Pancreas (tissue), 10 donors: ENCODE measurements around the gene MMP10. TPM values are rescaled to one million over a fixed set of nuclear protein-coding genes. Genes with fewer than 3 reads are reported as not detected.
"Not testable (repeated sequence)": the region's sequence is repeated elsewhere in the genome, so short reads cannot be mapped to it uniquely, and the experiment has no call there.

Experiments used
- ATAC-seq, 4 donors: fragments of 200-7000 bp; cut with Tn5 transposase; one replicate each; pipeline versions ENCODE4 v1.8.0 to v1.9.1; 2020; ENCODE audit warnings: mild to moderate bottlenecking in 4 of 4, moderate library complexity in 4 of 4
- DNase-seq, 6 donors: peaks; one replicate each; pipeline ENCODE4 v3.0.0-alpha.2; 2020
- FAIRE-seq: peaks from 2 replicates; lab custom pipeline; 2012; peaks lifted over from hg19 to GRCh38; lab: Jason Lieb, UNC
- H3K27ac ChIP-seq, 4 donors: fragments of 200-600 bp; sonication (generic); 1 replicate in 3 of 4; 2 replicates in 1 of 4; pipeline versions ENCODE4 v1.5.0 to v1.8.0; 2020
- H3K27me3 ChIP-seq, 4 donors: fragments of 200-600 bp; one replicate each; pipeline ENCODE4 v1.8.0; 2021
- H3K36me3 ChIP-seq, 3 donors: fragments of 200-600 bp; sonication (generic) in 1 of 3; one replicate each; pipeline versions ENCODE4 v1.5.0 to v1.8.0; 2020 to 2021
- H3K4me1 ChIP-seq, 3 donors: fragments of 200-600 bp; one replicate each; pipeline ENCODE4 v1.8.0; 2021
- H3K4me3 ChIP-seq, 4 donors: fragments of 200-600 bp; sonication (generic) in 2 of 4; one replicate each; pipeline versions ENCODE4 v1.5.0 to v1.8.0; 2020 to 2021
- H3K9me3 ChIP-seq, 4 donors: fragments of 200-600 bp; one replicate each; pipeline ENCODE4 v1.8.0; 2021
- CTCF ChIP-seq, 4 donors: fragments of 200-600 bp; sonication (generic) in 3 of 4; IDR thresholded peaks; one replicate each; pipeline versions ENCODE4 v1.5.0 to v1.8.0; 2021; ENCODE audit warnings: antibody characterized with exemption in 4 of 4
- WGBS, 2 donors: extraction: QIAGEN DNeasy Blood & Tissue Kit; methylation state at CpG; one replicate each; pipeline ENCODE4 v1.1.7; 2013; 5-methylcytosine and 5-hydroxymethylcytosine counted together
- intact Hi-C, 3 donors: fragments of 100-400 bp; cut with DNase I; formaldehyde crosslinking; loops; one replicate each; pipeline versions ENCODE4 v1.11.1 to v1.14.2; 2022
- polyA plus RNA-seq, 2 donors: library from polyadenylated mRNA; stranded (reverse); fragments of 200-250 nt; gene quantifications; one replicate each; pipeline ENCODE4 v1.2.3, GENCODE V29; 2013
- total RNA-seq, 6 donors: library from RNA; stranded (reverse); fragmentation: NEBNext Ultra II Directional in 4 of 6; extraction: Animal tissue kit (Norgen Biotek cat#: 25700) in 4 of 6; gene quantifications; one replicate each; pipeline versions ENCODE4 v1.2.1 to v1.2.4, GENCODE V29; 2021 to 2023
- donor health status: healthy with polysubstance abuse.
- donor health status: DM: no; HTN: no; CAD: no; lungs with moderate emphysema.
- donor health status: DM: no; HTN: no; CAD: no.
- donor health status: control.
- donor health status: control.
- donor health status: Bipolar disorder and iron deficiency.
- donor health status: DM: yes; HTN: yes; CAD: no.
- donor health status: DM: no; HTN: no; CAD: no.
- donor health status: DM: no; HTN: no; CAD: no.
- donor health status: DM: yes; HTN: yes; CAD: no.

MMP10 gene
- total and polyA plus RNA-seq, 8 donors, result 0.09 to 2.9 (median 0.34) TPM; not detected in 1

- ATAC-seq (peak; percentile 69 to 89 (median 88)), FAIRE-seq (no peak), DNase-seq (peak; percentile 23 to 84 (median 53))
- Histone ChIP-seq H3K27me3 (no peaks in the 10 kb centered on the region), H3K9me3 (no peaks in the 10 kb centered on the region), H3K4me1 (no peaks in the 10 kb centered on the region), H3K36me3 (no peaks in the 10 kb centered on the region), H3K27ac (no peak overlapping the region), H3K4me3 (no peak overlapping the region)
- peak; percentile 45 to 73 (median 69) for TF ChIP-seq CTCF (IDR thresholded peaks at IDR 0.05)
- 32 to 34% methylated on average over 8 of the region's 8 CpGs for WGBS, 2 donors
- intact Hi-C loops, result loop anchor here in 1 of 3 donors (10.0 kb wide), 1 partner anchor 201 kb away; no protein-coding TSS in a partner anchor
Measured at GRCh38 chr11:102733232-102733875, 47.1 kb downstream of the MMP10 start.

GRCh38 chr11:102730944-102731343 lies 49.5 kb downstream of the MMP10 start:
- ATAC-seq, H3K9me3 ChIP-seq, H3K27me3 ChIP-seq, H3K4me3 ChIP-seq, H3K4me1 ChIP-seq, H3K36me3 ChIP-seq, H3K27ac ChIP-seq, FAIRE-seq: not testable (repeated sequence)
- intact Hi-C loops, result loop anchor here in 1 of 3 donors (10.0 kb wide), 1 partner anchor 204 kb away; no protein-coding TSS in a partner anchor
- DNase-seq, result peak in 1 of 6 donors; percentile 24
- WGBS, 2 donors, result 47 to 64% methylated on average over 8 of the region's 8 CpGs

- DNase-seq (no peak), ATAC-seq (no peak), FAIRE-seq (no peak)
- no peak overlapping the region for H3K4me3 ChIP-seq
- no peaks in the 10 kb centered on the region for H3K4me1 ChIP-seq
- WGBS, 2 donors, result 49% methylated on average over 9 of the region's 9 CpGs
- H3K36me3 ChIP-seq, result no peaks in the 10 kb centered on the region
- no peaks in the 10 kb centered on the region for H3K9me3 ChIP-seq
- intact Hi-C loops, result loop anchor here in 1 of 3 donors (10.0 kb wide), 1 partner anchor 205 kb away; no protein-coding TSS in a partner anchor
- H3K27ac ChIP-seq, result no peak overlapping the region
- H3K27me3 ChIP-seq, result no peaks in the 10 kb centered on the region
- no peak for TF ChIP-seq CTCF (IDR thresholded peaks at IDR 0.05)
Measured at GRCh38 chr11:102729849-102730815, 50.3 kb downstream of the MMP10 start.

GRCh38 chr11:102727890-102728289 lies 52.5 kb downstream of the MMP10 start:
- no peak overlapping the region for H3K27ac ChIP-seq
- DNase-seq (no peak), FAIRE-seq (no peak), ATAC-seq (peak in 2 of 4 donors; percentile 25 to 27)
- H3K36me3 ChIP-seq, result no peaks in the 10 kb centered on the region
- no peak for TF ChIP-seq CTCF (IDR thresholded peaks at IDR 0.05)
- intact Hi-C loops, result no loop called here
- 65 to 76% methylated on average over 2 of the region's 2 CpGs for WGBS, 2 donors
- no peaks in the 10 kb centered on the region for H3K27me3 ChIP-seq
- no peaks in the 10 kb centered on the region for H3K4me1 ChIP-seq
- no peak overlapping the region for H3K4me3 ChIP-seq
- H3K9me3 ChIP-seq, result no peaks in the 10 kb centered on the region

- WGBS, 2 donors, result 34 to 39% methylated on average over 2 of the region's 2 CpGs
- Histone ChIP-seq H3K9me3 (no peaks in the 10 kb centered on the region), H3K36me3 (no peaks in the 10 kb centered on the region), H3K27me3 (no peaks in the 10 kb centered on the region), H3K4me1 (no peaks in the 10 kb centered on the region), H3K4me3 (no peak within 1 kb of the TSS), H3K27ac (no peak within 1 kb of the TSS)
- no peak for TF ChIP-seq CTCF (IDR thresholded peaks at IDR 0.05)
- no peak for DNase-seq
- intact Hi-C loops, result no loop called here
- ATAC-seq, result no peak
- no peak for FAIRE-seq
Measured at GRCh38 chr11:102724904-102725500, 55.4 kb downstream of the MMP10 start, which contains the start of gene MMP8. TSS of gene MMP8 (minus strand) at chr11:102724954. CDS start at chr11:102724855, 99 bp downstream.
